Upper lobe of left lung (tissue), 4 donors: Measurements from ENCODE around the gene FETUB.

Source experiments
- EP300 ChIP-seq, 4 donors: sonication (generic); formaldehyde crosslinking; IDR thresholded peaks; one replicate each; pipeline ENCODE4 v1.5.1; 2017; ENCODE audit warnings: antibody characterized with exemption in 4 of 4, control low read depth in 2 of 4
- POLR2A ChIP-seq, 4 donors: fragments of 450-650 bp; IDR thresholded peaks; one replicate each; pipeline ENCODE4 v1.5.1; 2016 to 2017; ENCODE audit warnings: antibody characterized with exemption in 4 of 4, mild to moderate bottlenecking in 2 of 4
- POLR2AphosphoS5 ChIP-seq, 2 donors: sonication (generic); formaldehyde crosslinking; IDR thresholded peaks; one replicate each; pipeline ENCODE4 v1.5.1; 2017; ENCODE audit warnings: antibody characterized with exemption in 2 of 2
- TF ChIP-seq, protein P1 (sequence below), 6 experiments: fragments of 450-650 bp in 4 of 6; fragments of 200-600 bp in 2 of 6; sonication (generic) in 2 of 6; IDR thresholded peaks; one replicate each; pipeline ENCODE4 v1.5.1; 2016 to 2019; ENCODE audit warnings: antibody characterized with exemption in 6 of 6

DNA sequence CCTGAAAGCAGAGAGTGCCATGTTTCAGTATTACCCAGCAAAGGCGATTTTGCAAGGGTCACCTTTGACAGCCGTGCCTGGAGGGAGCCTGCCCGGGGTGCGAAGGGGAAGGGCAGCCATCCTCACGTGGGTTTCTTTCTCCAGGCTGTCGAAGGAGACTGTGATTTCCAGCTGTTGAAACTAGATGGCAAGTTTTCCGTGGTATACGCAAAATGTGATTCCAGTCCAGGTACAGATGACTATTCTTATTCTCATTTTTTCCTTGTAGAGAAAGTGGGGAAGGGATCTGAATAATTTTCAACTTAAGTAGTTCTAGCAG lies 23.9 kb upstream of the FETUB start:
- TF ChIP-seq, protein P1, sequence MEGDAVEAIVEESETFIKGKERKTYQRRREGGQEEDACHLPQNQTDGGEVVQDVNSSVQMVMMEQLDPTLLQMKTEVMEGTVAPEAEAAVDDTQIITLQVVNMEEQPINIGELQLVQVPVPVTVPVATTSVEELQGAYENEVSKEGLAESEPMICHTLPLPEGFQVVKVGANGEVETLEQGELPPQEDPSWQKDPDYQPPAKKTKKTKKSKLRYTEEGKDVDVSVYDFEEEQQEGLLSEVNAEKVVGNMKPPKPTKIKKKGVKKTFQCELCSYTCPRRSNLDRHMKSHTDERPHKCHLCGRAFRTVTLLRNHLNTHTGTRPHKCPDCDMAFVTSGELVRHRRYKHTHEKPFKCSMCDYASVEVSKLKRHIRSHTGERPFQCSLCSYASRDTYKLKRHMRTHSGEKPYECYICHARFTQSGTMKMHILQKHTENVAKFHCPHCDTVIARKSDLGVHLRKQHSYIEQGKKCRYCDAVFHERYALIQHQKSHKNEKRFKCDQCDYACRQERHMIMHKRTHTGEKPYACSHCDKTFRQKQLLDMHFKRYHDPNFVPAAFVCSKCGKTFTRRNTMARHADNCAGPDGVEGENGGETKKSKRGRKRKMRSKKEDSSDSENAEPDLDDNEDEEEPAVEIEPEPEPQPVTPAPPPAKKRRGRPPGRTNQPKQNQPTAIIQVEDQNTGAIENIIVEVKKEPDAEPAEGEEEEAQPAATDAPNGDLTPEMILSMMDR (IDR thresholded peaks at IDR 0.05) = no peak
- TF ChIP-seq POLR2A (IDR thresholded peaks at IDR 0.05) (no peak), POLR2AphosphoS5 (IDR thresholded peaks at IDR 0.05) (no peak), EP300 (IDR thresholded peaks at IDR 0.05) (no peak)
